RKO (cell line): Measurements from ENCODE around the gene PRR27.

Source experiments
- DNase-seq: peaks from one replicate; pipeline ENCODE4 v3.0.0-alpha.2; 2016; ENCODE audit warnings: low spot score

Gene PRR27

GRCh38 chr4:70153937-70154336 lies at the start of gene PRR27:
Gene PRR27 (plus strand): TSS chr4:70154237. CDS start chr4:70154376, 139 bp downstream.
- no peak for DNase-seq

- DNase-seq = no peak
Observed at GRCh38 chr4:70110917-70111316, 43.1 kb upstream of the PRR27 start.

GRCh38 chr4:70113656-70114055 lies 40.4 kb upstream of the PRR27 start:
- DNase-seq = no peak

GRCh38 chr4:70114096-70114495 lies 39.9 kb upstream of the PRR27 start:
- DNase-seq = no peak

- DNase-seq = no peak
Observed at GRCh38 chr4:70120323-70120722, 33.7 kb upstream of the PRR27 start.

- no peak for DNase-seq
Observed at GRCh38 chr4:70133473-70133872, 20.6 kb upstream of the PRR27 start.

GRCh38 chr4:70138751-70139150 lies 15.3 kb upstream of the PRR27 start:
- no peak for DNase-seq

GRCh38 chr4:70151271-70151670 lies 2.8 kb upstream of the PRR27 start:
- no peak for DNase-seq

- DNase-seq = no peak
Observed at GRCh38 chr4:70152088-70152487, 1.9 kb upstream of the PRR27 start.

- DNase-seq = no peak
Observed at GRCh38 chr4:70158576-70158975, 4.5 kb downstream of the PRR27 start.

GRCh38 chr4:70177090-70177489 lies 23.1 kb downstream of the PRR27 start:
- no peak for DNase-seq

- no peak for DNase-seq
Observed at GRCh38 chr4:70178075-70178660, 24.1 kb downstream of the PRR27 start.

- DNase-seq = no peak
Observed at GRCh38 chr4:70179811-70180210, 25.8 kb downstream of the PRR27 start.

- DNase-seq = no peak
Observed at GRCh38 chr4:70181864-70182263, 27.8 kb downstream of the PRR27 start.

GRCh38 chr4:70182517-70183167 lies 28.6 kb downstream of the PRR27 start:
- no peak for DNase-seq

- DNase-seq = peak; percentile 75
Observed at GRCh38 chr4:70183168-70183939, 29.3 kb downstream of the PRR27 start.

- DNase-seq = no peak
Observed at GRCh38 chr4:70183940-70184246, 29.9 kb downstream of the PRR27 start.

- DNase-seq = no peak
Observed at GRCh38 chr4:70187216-70187615, 33.2 kb downstream of the PRR27 start.

GRCh38 chr4:70190579-70190978 lies 36.5 kb downstream of the PRR27 start:
- DNase-seq = no peak

GRCh38 chr4:70191647-70192046 lies 37.6 kb downstream of the PRR27 start:
- DNase-seq = no peak

- no peak for DNase-seq
Observed at GRCh38 chr4:70192895-70193294, 38.9 kb downstream of the PRR27 start.

GRCh38 chr4:70195425-70195824 lies 41.4 kb downstream of the PRR27 start, which contains the start of gene ODAM:
Gene ODAM (plus strand): TSS chr4:70195725. CDS start chr4:70196544, 819 bp downstream.
- DNase-seq = no peak

GRCh38 chr4:70196857-70197256 lies 42.8 kb downstream of the PRR27 start:
- DNase-seq = no peak
